Measurements from ENCODE around the gene ZDHHC20.
A peak's percentile ranks its signal among the peaks of the same experiment; 100 is the strongest.

ZDHHC20 gene

GRCh38 chr13:21458813-21459701 is at the start of gene ZDHHC20:
Gene ZDHHC20, minus strand, starts transcription at chr13:21459303. Its CDS starts 132 bp downstream, at chr13:21459171.
- peak; percentile 79 to 86 for DNase-seq (ENCODE audit: low read depth in 2 of 2, low spot score in 1 of 2)

GRCh38 chr13:21504379-21504778 is 45.3 kb upstream of the ZDHHC20 start:
- DNase-seq (ENCODE audit: low read depth in 2 of 2, low spot score in 1 of 2): no peak

- DNase-seq (ENCODE audit: low read depth in 2 of 2, low spot score in 1 of 2): no peak
Measured at GRCh38 chr13:21501686-21502085, 42.6 kb upstream of the ZDHHC20 start.

- no peak for DNase-seq (ENCODE audit: low read depth in 2 of 2, low spot score in 1 of 2)
Measured at GRCh38 chr13:21486322-21486721, 27.2 kb upstream of the ZDHHC20 start.

- no peak for DNase-seq (ENCODE audit: low read depth in 2 of 2, low spot score in 1 of 2)
Measured at GRCh38 chr13:21483748-21484147, 24.6 kb upstream of the ZDHHC20 start.

- no peak for DNase-seq (ENCODE audit: low read depth in 2 of 2, low spot score in 1 of 2)
Measured at GRCh38 chr13:21481359-21481758, 22.3 kb upstream of the ZDHHC20 start.

- no peak for DNase-seq (ENCODE audit: low read depth in 2 of 2, low spot score in 1 of 2)
Measured at GRCh38 chr13:21478881-21479808, 20.0 kb upstream of the ZDHHC20 start.

- peak; percentile 56 to 63 for DNase-seq (ENCODE audit: low read depth in 2 of 2, low spot score in 1 of 2)
Measured at GRCh38 chr13:21476893-21477472, 17.9 kb upstream of the ZDHHC20 start.

GRCh38 chr13:21475115-21475514 is 16.0 kb upstream of the ZDHHC20 start:
- no peak for DNase-seq (ENCODE audit: low read depth in 2 of 2, low spot score in 1 of 2)

GRCh38 chr13:21470785-21471184 is 11.7 kb upstream of the ZDHHC20 start:
- DNase-seq (ENCODE audit: low read depth in 2 of 2, low spot score in 1 of 2): no peak

GRCh38 chr13:21466527-21466926 is 7.4 kb upstream of the ZDHHC20 start:
- no peak for DNase-seq (ENCODE audit: low read depth in 2 of 2, low spot score in 1 of 2)

- DNase-seq (ENCODE audit: low read depth in 2 of 2, low spot score in 1 of 2): no peak
Measured at GRCh38 chr13:21465710-21466160, 6.6 kb upstream of the ZDHHC20 start.

GRCh38 chr13:21463424-21463823 is 4.3 kb upstream of the ZDHHC20 start:
- DNase-seq (ENCODE audit: low read depth in 2 of 2, low spot score in 1 of 2): no peak

GRCh38 chr13:21461131-21461530 is 2.0 kb upstream of the ZDHHC20 start:
- DNase-seq (ENCODE audit: low read depth in 2 of 2, low spot score in 1 of 2): no peak

- no peak for DNase-seq (ENCODE audit: low read depth in 2 of 2, low spot score in 1 of 2)
Measured at GRCh38 chr13:21458451-21458812, 671 bp downstream of the ZDHHC20 start.

- DNase-seq (ENCODE audit: low read depth in 2 of 2, low spot score in 1 of 2): no peak
Measured at GRCh38 chr13:21453387-21454081, 5.6 kb downstream of the ZDHHC20 start.

- DNase-seq (ENCODE audit: low read depth in 2 of 2, low spot score in 1 of 2): no peak
Measured at GRCh38 chr13:21450936-21451335, 8.2 kb downstream of the ZDHHC20 start.

- DNase-seq (ENCODE audit: low read depth in 2 of 2, low spot score in 1 of 2): no peak
Measured at GRCh38 chr13:21446656-21447055, 12.4 kb downstream of the ZDHHC20 start.

- DNase-seq (ENCODE audit: low read depth in 2 of 2, low spot score in 1 of 2): no peak
Measured at GRCh38 chr13:21445759-21446158, 13.3 kb downstream of the ZDHHC20 start.

- no peak for DNase-seq (ENCODE audit: low read depth in 2 of 2, low spot score in 1 of 2)
Measured at GRCh38 chr13:21443171-21443570, 15.9 kb downstream of the ZDHHC20 start.

GRCh38 chr13:21436582-21436981 is 22.5 kb downstream of the ZDHHC20 start:
- DNase-seq (ENCODE audit: low read depth in 2 of 2, low spot score in 1 of 2): no peak

Data from stimulated activated CD8-positive, alpha-beta memory T cell treated with anti-CD3 and anti-CD28 coated beads, Interleukin-4, amount 100 ng/mL, for 1 hour (primary cell).